ENCODE results near the gene TMEM108.

GRCh38 chr3:133426721-133427120 is 388.5 kb downstream of the TMEM108 start:
- no peak for TF ChIP-seq FOXM1 (IDR thresholded peaks at IDR 0.05; ENCODE audit: borderline replicate concordance)
- TF ChIP-seq ZNF384 (IDR thresholded peaks at IDR 0.05), result no peak
- TF ChIP-seq FOXK2 (IDR thresholded peaks at IDR 0.05), result no peak
